NCI-H1436 treated with DMSO at 0.1 percent for 48 hours (cell line): ENCODE data around the gene SLC4A9.
A peak's percentile ranks its signal among the peaks of the same experiment; 100 is the strongest.

ENCODE experiments used
- DNase-seq: peaks from one replicate; lab custom pipeline; 2025; lab: John Stamatoyannopoulos, UW

SLC4A9 gene

GRCh38 chr5:140362875-140363630, 3.1 kb downstream of the SLC4A9 start:
- no peak for DNase-seq

GRCh38 chr5:140363631-140364471, 3.9 kb downstream of the SLC4A9 start:
- no peak for DNase-seq

GRCh38 chr5:140364472-140364765, 4.4 kb downstream of the SLC4A9 start:
- no peak for DNase-seq

- DNase-seq: no peak
Measured at GRCh38 chr5:140365282-140365681, 5.3 kb downstream of the SLC4A9 start.

- no peak for DNase-seq
Measured at GRCh38 chr5:140365941-140366340, 5.9 kb downstream of the SLC4A9 start.

- no peak for DNase-seq
Measured at GRCh38 chr5:140366589-140367255, 6.7 kb downstream of the SLC4A9 start.

GRCh38 chr5:140367256-140368013, 7.4 kb downstream of the SLC4A9 start:
- DNase-seq: no peak

- DNase-seq: no peak
Measured at GRCh38 chr5:140371356-140372151, 11.6 kb downstream of the SLC4A9 start.

GRCh38 chr5:140372971-140373487, 13.0 kb downstream of the SLC4A9 start:
- no peak for DNase-seq

- DNase-seq: no peak
Measured at GRCh38 chr5:140381351-140381750, 21.4 kb downstream of the SLC4A9 start.

- DNase-seq: no peak
Measured at GRCh38 chr5:140381972-140382371, 22.0 kb downstream of the SLC4A9 start.

GRCh38 chr5:140382866-140383265, 22.9 kb downstream of the SLC4A9 start:
- DNase-seq: no peak

- no peak for DNase-seq
Measured at GRCh38 chr5:140383300-140383699, 23.3 kb downstream of the SLC4A9 start.

- DNase-seq: no peak
Measured at GRCh38 chr5:140388052-140388451, 28.1 kb downstream of the SLC4A9 start.

GRCh38 chr5:140391312-140391711, 31.3 kb downstream of the SLC4A9 start:
- DNase-seq: no peak

GRCh38 chr5:140391732-140392131, 31.7 kb downstream of the SLC4A9 start:
- no peak for DNase-seq

- DNase-seq: no peak
Measured at GRCh38 chr5:140393738-140394137, 33.7 kb downstream of the SLC4A9 start.

- no peak for DNase-seq
Measured at GRCh38 chr5:140398379-140398811, 38.4 kb downstream of the SLC4A9 start.

- DNase-seq: no peak
Measured at GRCh38 chr5:140399979-140400729, 40.2 kb downstream of the SLC4A9 start.

GRCh38 chr5:140400730-140401361, 40.9 kb downstream of the SLC4A9 start:
- peak; percentile 86 for DNase-seq
